Stimulated activated CD8-positive, alpha-beta memory T cell treated with anti-CD3 and anti-CD28 coated beads, Interleukin-12 subunit alpha, Interleukin-12 subunit beta, amount 100 ng/mL, for 4 hours (primary cell): ENCODE data around the gene SPIC.
"Not testable (repeated sequence)": the region's sequence is repeated elsewhere in the genome, so short reads cannot be mapped to it uniquely, and the experiment has no call there.

Experiments
- DNase-seq: peaks from one replicate; pipeline ENCODE4 v3.0.0-alpha.2; 2020; ENCODE audit warnings: low read depth

Gene SPIC

GRCh38 chr12:101474711-101475386 is at the start of gene SPIC:
Gene SPIC (plus strand): TSS chr12:101475336. CDS start chr12:101476905, 1,569 bp downstream.
- DNase-seq: no peak

- DNase-seq: no peak
These were observed 44.7 kb upstream of the SPIC start for GRCh38 chr12:101430456-101430855.

- DNase-seq: no peak
These were observed 39.0 kb upstream of the SPIC start for GRCh38 chr12:101436136-101436535.

- no peak for DNase-seq
These were observed 35.9 kb upstream of the SPIC start for GRCh38 chr12:101439236-101439635.

GRCh38 chr12:101441461-101442224 is 33.5 kb upstream of the SPIC start:
- no peak for DNase-seq

GRCh38 chr12:101455685-101456084 is 19.5 kb upstream of the SPIC start:
- DNase-seq: peak; percentile 3

GRCh38 chr12:101459642-101460346 is 15.3 kb upstream of the SPIC start:
- DNase-seq: no peak

GRCh38 chr12:101468948-101469347 is 6.2 kb upstream of the SPIC start:
- DNase-seq: no peak

GRCh38 chr12:101470939-101471338 is 4.2 kb upstream of the SPIC start:
- DNase-seq: no peak

GRCh38 chr12:101471878-101472277 is 3.3 kb upstream of the SPIC start:
- not testable (repeated sequence) for DNase-seq

- DNase-seq: no peak
These were observed 888 bp upstream of the SPIC start for GRCh38 chr12:101474248-101474647.

GRCh38 chr12:101475751-101476305 is 692 bp downstream of the SPIC start:
- DNase-seq: no peak

GRCh38 chr12:101480849-101481248 is 5.7 kb downstream of the SPIC start:
- DNase-seq: no peak

GRCh38 chr12:101485021-101485420 is 9.9 kb downstream of the SPIC start:
- no peak for DNase-seq

- DNase-seq: no peak
These were observed 13.3 kb downstream of the SPIC start for GRCh38 chr12:101488469-101488868.

GRCh38 chr12:101490286-101490920 is 15.3 kb downstream of the SPIC start:
- no peak for DNase-seq

- no peak for DNase-seq
These were observed 16.2 kb downstream of the SPIC start for GRCh38 chr12:101491329-101491728.

GRCh38 chr12:101493556-101493955 is 18.4 kb downstream of the SPIC start:
- DNase-seq: no peak

GRCh38 chr12:101498252-101498651 is 23.1 kb downstream of the SPIC start:
- no peak for DNase-seq

- no peak for DNase-seq
These were observed 26.4 kb downstream of the SPIC start for GRCh38 chr12:101501410-101501995.

- no peak for DNase-seq
These were observed 46.0 kb downstream of the SPIC start for GRCh38 chr12:101521136-101521535.

GRCh38 chr12:101527682-101528081 is 52.5 kb downstream of the SPIC start:
- DNase-seq: no peak
